HCT116 (cell line): ENCODE measurements around the gene CATSPERD.

Experiments used
- CEBPB ChIP-seq: IDR thresholded peaks from 2 replicates; pipeline ENCODE4 v1.6.1; 2012; ENCODE audit warnings: low read depth
- CTCF ChIP-seq, 3 experiments: fragments of 200-600 bp in 1 of 3; sonication (generic) in 1 of 3; IDR thresholded peaks in 2 of 3; conservative IDR thresholded peaks in 1 of 3; 2 replicates each; pipeline ENCODE4 v1.5.1; 2012 to 2017; ENCODE audit warnings: low read depth in 2 of 3, low read length in 2 of 3, antibody characterized with exemption in 1 of 3, borderline replicate concordance in 1 of 3, control low read depth in 1 of 3, mild to moderate bottlenecking in 1 of 3, mixed read lengths in 1 of 3, mixed run types in 1 of 3, moderate library complexity in 1 of 3; ENCODE audit not compliant: insufficient read depth in 1 of 3
- EGR1 ChIP-seq: IDR thresholded peaks from 2 replicates; pipeline ENCODE4 v1.6.1; 2012; ENCODE audit warnings: low read depth
- EZH2 ChIP-seq: fragments of 200-600 bp; sonication (generic); IDR thresholded peaks from 2 replicates; pipeline ENCODE4 v1.6.1; 2017; ENCODE audit warnings: antibody characterized with exemption, mixed run types
- EZH2phosphoT487 ChIP-seq: fragments of 200-600 bp; IDR thresholded peaks from 2 replicates; pipeline ENCODE4 v1.6.1; 2018; ENCODE audit warnings: antibody characterized with exemption, borderline replicate concordance
- POLR2A ChIP-seq: IDR thresholded peaks from 2 replicates; pipeline ENCODE4 v1.7.0; 2011; ENCODE audit warnings: borderline replicate concordance; ENCODE audit not compliant: insufficient read depth, insufficient read length; ENCODE audit errors: extremely low read depth
- POLR2AphosphoS5 ChIP-seq: IDR thresholded peaks from 2 replicates; pipeline ENCODE4 v1.6.1; 2011; ENCODE audit warnings: mild to moderate bottlenecking, low read depth, low read length, moderate library complexity
- RAD21 ChIP-seq: IDR thresholded peaks from 2 replicates; pipeline ENCODE4 v1.6.1; 2012; ENCODE audit warnings: low read depth, mild to moderate bottlenecking
- SIN3A ChIP-seq: IDR thresholded peaks from 2 replicates; pipeline ENCODE4 v1.6.1; 2012; ENCODE audit warnings: low read depth
- SP1 ChIP-seq: IDR thresholded peaks from 2 replicates; pipeline ENCODE4 v1.6.1; 2012; ENCODE audit warnings: low read depth
- YY1 ChIP-seq: IDR thresholded peaks from 2 replicates; pipeline ENCODE4 v1.6.1; 2011; ENCODE audit warnings: low read length, low read depth, moderate library complexity, mild to moderate bottlenecking; ENCODE audit not compliant: insufficient replicate concordance; ENCODE audit errors: extremely low read depth
- ZNF274 ChIP-seq: fragments of 200-500 bp; sonication (Bioruptor generic); IDR thresholded peaks from 2 replicates; pipeline ENCODE4 v1.6.1; 2014; ENCODE audit warnings: mild to moderate bottlenecking, low read depth, low read length, inconsistent platforms

GRCh38 chr19:5677136-5677535 is 43.3 kb upstream of the CATSPERD start:
- TF ChIP-seq POLR2AphosphoS5 (no peak), CEBPB (no peak), YY1 (no peak), POLR2A (no peak), CTCF (IDR thresholded peaks at IDR 0.05 in 2 of 3, conservative IDR thresholded peaks at IDR 0.05 in 1 of 3; ENCODE audit: borderline replicate concordance in 1 of 3, insufficient read depth in 1 of 3, low read depth in 2 of 3, low read length in 2 of 3) (no peak), EZH2phosphoT487 (no peak), EGR1 (no peak), RAD21 (no peak), SP1 (no peak), SIN3A (no peak), EZH2 (no peak), ZNF274 (no peak)
